Hematopoietic multipotent progenitor cell treated with erythropoietin and hydrocortisone succinate and interleukin-3 and kit ligand, for 4 days (in vitro differentiated cells): ENCODE results near the gene ABLIM2.

Experiments
- DNase-seq: peaks from one replicate; pipeline ENCODE4 v3.0.0-alpha.2; 2015

Gene ABLIM2

DNA sequence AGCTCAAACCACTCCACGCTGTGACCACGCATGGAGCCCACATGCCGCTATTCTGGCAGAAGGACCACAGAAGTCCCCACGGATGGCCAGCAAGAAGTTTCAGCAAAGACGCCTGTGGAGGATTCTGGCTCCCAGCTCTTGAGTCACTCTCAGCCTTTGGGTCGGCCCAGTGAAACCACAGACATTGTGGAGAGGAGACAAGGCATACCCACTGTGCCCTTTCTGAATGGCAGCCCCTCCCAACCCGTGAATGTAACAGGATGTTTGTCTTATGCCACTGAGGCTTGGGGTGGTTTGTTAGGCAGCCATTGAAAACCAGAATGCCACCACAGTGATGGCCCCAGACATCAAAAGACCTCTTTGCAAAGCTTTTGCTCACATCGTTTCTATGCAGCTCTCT, 42.7 kb downstream of the ABLIM2 start:
- DNase-seq = no peak

DNA sequence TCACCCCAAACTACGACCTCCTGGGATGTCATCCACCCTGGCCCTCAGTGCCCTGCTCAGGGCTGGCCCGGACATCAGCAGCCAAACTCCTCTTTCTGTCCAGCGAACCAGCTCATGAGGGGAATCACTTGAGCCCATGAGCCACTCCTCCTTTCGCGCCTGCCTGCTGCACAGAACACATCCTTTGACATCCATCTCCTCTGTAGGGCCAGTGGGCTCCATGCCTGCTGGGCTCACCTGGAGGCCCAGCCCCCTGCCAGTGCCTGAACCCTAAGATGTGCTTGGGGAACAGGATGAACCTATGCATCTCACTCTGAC, 43.5 kb downstream of the ABLIM2 start:
- no peak for DNase-seq

DNA sequence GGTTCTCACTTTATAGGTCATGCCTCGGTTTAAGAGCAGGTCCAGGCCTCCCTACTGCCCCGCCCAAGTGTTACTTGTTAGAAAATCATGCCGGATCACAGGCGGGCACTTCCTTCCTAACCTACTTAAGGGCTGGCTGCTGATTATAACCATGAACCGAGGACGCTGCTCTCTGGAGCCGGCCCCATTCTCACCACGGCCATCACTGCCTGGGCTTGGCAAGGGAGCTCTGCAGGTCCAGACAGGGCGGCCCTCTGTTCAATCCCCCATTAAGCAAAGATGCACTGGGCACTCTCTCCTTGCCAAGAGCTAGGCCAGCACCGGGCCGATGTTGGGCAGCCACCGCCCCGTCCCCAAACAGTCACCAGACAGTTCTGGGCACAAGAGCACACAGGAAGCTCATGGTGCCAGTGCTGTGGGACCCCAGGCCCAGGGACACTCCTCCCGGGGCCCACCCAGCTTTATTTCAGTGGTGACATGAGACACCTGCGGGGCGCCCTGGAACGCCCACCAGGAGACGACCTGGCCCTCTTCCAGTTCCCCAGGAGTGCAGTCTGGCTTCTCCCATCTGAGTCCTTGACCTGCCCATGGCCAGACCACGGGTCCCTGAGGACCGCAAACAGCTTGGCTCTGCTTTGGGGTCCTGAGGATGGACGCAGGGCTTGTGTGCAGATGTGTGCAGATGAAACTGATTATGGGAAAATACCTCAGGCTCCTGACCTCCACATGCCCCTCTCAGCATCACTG, 44.0 kb downstream of the ABLIM2 start:
- DNase-seq = no peak

DNA sequence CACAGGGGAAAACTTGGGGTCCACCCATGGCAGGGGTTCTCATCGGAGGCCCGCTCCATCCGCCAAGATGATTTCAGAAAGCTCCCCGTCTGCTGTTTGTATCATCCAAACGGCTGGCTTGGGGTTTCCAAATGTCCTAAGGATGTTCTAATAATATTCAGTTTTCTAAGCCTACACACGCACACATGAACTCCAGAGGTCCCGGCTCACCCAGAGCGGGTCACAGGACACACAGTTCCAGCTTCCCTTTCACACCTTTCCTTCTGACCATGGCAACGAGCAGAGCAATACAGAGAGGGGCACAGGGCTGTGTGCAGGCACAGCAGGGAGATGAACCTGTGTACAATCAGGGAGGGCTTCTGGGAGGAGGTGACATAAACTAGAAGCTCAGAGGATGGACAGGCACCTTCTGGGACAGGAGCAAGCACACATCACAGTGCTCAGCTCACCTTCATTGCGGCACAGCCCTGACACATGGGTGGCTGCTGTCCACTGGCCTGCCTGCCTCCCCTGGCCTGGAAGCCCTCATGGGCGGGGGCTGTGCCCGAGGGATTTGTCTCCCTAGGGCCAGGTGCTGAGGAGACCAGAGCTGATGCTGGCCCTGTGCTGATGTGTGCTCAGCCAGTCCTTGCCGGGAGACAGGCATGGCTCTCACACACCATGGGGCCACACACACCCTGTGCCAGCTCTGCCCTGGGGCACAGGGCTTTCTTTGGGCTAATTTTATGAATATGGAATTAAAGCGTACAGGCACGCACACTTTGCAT, 44.8 kb downstream of the ABLIM2 start:
- DNase-seq = no peak

DNA sequence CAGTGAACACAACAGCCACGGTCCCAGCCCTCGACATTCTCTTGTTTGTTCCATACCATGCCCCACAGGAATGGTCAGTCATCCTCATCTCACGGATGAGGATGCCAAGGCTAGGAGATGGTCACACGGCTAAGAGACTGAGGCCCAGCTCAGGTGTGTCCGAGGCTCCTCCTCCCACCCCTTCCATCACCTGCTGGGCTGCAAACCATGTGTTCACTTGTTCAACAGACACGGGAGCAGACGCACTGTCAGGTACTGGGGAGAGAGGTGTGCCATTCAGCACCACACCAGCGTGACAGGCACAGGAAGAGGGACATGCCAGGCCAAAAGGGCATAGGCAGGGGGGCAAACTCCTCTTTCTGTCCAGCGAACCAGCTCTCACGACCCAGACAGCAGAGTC, 45.9 kb downstream of the ABLIM2 start:
- no peak for DNase-seq

DNA sequence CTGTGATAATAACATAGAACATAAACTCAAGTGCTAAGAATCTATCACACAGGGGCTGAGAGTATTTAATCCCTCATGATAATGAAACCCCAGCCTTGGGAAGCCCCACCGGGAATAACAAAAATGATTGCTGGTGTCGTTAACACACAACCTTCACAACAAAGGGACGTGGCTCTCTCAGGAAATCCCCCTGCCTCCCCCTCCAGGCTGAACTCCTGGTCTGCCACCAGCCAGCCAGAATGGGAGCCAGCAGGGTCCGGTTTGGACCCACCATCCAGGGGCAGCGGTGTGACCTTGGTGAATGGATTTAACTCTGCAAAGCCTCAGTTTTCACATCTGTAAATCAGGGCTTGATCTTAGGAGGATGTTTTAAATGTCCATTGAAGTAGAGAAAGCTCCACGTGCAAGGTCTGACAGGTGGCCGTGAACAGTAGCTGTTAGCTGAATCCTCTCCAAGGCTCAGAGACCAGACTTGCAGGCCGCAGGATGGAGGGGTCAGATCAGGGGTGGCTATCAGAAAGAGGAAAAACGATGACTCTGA, 46.5 kb downstream of the ABLIM2 start:
- no peak for DNase-seq

DNA sequence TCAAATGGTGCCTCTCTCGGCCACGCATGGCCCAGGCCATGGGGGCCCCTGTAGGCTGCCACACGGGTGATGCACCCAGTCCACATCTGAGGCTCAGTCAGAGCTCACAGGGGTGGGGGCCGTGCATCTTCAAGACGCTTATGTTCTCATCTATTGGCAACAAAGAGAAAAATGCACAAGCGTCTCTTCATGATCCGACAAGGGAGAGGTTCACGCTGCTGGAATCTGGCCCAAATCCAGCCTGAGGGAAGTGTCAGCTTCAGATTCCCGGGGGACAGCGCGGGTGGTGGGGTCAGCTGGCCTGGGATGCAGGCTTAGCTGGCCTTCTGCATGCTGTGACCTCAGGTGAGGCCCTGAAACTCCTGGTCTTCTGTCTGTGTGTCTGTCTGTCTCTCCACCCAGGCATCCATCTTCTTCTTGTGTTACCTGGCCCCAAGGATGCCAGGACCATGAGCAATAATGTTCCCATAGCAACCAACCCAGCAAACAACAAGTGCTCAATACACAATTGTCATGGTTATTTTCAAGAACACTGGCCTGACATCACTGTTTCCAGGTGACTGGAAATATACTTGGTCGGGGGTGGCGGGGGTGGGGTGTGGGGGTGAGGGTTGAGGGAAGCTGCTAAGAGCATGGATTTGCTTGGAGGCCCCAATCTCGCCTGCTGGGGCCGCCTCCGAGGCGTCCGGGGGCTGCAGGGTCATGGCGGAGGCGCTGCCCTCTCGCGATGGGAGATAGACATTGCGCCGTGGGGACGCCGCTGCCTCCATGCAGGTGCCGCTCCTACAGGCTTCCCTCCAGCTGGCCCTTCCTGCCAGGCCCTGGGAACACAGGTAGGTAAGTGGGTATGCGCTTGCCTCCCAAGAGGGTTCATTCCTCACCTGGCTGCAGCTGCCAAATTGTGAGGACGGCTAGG, 48.3 kb downstream of the ABLIM2 start:
- peak; percentile 47 for DNase-seq

DNA sequence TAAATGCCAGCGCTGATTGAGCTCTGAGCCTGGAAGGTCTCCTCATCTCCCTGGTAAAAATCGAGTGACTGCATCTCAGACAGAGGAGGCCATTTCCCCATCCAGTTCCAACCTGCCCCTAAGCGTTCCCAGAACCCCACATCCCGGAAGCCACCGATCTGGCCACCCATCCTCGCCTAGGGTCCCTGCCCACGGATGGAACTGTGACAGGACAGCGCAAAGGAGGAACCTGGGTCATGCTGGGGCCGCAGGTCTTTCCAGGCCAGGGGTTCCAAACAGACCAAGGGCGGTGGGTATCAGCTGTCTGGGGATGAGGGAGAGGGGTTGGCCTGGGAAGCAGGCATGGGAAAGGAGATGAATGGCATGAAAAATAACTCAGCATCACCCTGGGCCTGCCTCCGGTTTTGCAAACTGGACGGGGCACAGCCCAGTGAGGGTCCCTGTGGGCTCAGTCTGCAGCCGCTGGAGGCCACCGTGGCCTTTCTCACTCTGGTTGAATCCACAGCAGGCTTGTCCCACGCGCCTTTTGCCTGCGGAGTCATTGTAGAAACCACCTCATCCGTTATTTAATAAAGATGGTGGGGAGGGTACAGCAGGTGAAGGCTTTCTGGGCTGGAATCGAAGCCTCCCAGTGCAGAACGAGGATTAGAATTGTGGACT, 49.1 kb downstream of the ABLIM2 start:
- no peak for DNase-seq

DNA sequence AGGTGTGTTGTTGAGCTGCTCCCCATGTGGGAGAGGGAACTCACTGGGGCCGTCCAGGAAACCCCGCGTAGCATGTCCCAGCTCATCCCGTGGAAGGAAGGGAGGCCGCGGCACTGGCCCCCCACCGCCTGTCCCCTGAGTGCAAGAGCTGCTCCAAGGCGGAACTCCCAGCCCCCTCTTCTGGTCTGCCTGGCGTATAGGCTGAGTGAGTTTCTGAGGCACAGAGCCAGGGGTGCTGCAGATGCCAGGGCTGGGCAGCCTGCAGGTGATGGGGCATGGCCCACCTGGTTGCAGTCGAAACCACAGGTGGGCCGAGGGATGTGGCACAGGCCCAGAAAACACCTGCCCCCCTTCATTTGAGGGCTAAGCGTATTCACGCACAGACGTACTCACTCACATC, 49.6 kb downstream of the ABLIM2 start:
- no peak for DNase-seq

DNA sequence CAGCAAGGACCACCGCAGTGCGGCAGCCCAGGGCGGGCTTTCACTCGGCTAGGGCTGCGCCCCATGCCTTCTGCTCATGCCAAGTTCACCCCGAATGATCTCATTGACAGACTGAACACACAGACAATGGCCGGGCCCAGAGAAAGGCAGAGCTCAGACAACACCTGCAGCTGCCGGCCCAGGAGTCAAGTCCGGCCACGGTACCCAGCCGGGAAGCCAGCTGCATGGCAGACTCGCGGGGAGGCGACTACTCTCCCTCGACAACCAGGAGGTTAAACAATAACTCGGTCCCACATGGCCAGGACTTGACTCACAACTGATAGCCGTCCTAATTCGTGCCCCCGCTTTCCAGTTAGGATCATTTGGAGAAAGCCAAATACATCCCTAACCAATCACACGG, 50.4 kb downstream of the ABLIM2 start:
- no peak for DNase-seq

DNA sequence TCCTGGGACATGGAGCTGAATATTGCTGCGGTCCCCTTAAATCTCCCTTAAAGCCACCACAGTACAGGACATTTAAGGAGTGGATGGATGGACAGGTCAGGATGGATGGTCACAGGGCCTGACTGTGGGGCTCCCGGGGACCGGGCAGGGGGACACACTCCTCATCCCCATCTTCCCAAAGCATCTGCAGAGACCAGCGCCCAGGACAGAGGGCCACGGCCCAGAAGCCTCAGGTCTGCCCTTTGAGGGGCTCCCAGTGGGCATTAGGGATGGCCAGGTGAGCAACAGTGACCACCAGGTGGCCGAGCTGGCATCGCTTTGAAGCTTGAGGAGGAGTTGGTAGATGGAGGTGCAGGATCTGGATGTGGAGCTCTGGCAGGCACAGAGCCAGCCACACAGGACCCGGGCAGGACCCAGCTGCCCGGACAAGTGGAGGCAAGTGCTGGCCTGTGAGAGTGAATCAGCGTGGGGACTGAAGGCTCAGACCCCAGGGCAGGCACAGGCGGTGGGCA, 51.4 kb downstream of the ABLIM2 start:
- no peak for DNase-seq

DNA sequence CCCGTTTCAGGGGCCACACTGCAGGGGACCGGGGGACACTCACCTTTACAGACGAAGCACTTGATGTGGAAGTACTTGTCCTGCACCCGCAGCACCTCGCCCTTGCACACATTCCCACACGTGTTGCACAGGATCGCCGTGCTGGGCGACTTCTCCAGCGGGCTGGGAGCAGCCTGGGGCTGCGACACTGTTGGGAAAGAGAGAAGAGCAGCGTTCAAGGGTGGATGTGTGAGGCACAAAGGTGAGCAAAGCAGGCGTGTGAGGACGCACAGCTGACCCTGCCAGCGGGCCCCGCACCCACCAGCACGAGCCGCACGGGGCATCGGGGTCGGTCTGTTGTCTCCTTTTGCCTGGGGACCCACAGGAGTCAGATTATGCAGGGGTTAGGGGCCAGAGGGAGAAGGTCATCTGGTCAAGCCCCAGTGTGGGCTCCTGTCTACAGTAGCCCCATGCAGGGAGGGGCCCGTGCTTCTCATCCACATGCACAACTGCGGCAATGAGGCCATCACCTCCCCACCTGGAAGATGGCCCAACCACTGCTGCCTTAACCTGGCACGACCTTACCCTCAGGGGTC, 52.1 kb downstream of the ABLIM2 start:
- no peak for DNase-seq

DNA sequence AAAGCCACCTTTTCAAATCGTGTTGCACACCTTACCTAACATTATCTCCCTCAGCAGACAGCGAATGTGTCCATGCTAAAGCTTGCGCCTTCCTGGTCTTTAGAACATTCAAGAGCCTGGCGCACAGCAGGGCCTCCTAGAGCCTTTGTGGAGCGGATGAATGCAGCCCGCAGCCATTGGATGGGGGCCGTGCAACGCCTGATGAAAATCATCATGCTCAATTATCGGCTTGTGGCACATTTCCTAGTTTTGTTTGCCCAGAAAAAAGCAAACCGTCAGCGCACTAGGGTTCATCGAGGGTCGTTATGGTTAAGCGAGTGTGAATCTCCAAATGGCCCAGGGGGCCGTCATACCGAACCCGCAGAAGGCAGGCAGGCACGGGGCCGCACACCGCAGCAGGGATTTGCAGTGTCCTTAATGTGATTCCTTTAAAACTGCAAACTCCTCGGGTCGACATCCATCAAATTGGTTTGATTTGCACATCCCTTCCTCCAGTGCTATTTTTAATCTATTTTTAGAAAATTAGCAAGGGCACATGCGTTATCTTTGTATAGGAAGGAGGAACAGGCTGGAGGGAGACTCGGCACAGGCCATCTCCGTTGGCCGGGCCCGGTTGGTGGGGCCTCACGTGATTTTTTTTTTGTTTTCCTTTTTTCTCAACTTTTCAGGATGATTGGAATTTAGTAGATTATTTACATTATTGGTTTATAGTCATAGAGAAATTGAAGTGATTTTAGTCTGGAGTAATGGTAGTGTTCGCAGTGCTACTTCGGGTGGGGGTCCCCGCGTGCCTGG, 53.1 kb downstream of the ABLIM2 start:
- DNase-seq = no peak

DNA sequence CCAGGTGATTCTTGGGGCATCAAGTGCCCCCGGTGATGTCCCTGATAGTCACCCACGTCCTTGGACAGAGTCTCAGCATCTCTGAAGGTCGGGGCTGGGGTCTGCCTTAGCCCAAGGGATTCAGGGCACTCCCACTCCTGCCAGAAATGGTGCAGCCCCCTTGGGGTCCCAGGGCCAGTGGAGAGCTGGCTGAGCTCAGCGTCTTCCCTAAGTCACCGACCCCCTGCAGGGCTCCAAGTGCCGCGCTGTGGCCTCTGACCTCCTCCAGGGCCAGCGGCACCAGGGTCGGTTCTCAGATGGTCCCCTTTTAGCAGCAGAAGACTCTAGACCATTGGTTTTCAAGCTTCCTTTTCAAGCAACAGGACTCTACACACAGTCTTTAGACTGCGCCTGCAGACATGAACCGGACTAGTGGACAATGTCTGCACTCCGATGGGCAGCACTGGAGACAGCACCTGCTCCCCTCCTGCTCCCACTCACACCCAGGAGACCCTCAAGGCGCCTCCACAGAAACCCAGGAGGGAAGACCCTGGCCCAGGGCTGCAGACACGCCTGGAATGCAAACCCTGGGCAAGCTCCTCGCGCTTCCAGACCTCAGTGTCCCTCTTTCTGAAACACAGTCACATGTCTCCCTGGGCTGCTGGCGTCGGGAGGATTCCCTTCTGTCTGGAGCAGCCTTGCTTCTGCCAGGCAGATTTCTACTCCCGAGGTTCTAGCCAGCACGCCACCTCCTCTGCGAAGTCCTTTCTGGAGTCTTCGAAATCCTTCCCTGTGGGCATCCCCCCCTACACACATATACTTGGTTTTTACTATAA, 53.9 kb downstream of the ABLIM2 start:
- DNase-seq = no peak

DNA sequence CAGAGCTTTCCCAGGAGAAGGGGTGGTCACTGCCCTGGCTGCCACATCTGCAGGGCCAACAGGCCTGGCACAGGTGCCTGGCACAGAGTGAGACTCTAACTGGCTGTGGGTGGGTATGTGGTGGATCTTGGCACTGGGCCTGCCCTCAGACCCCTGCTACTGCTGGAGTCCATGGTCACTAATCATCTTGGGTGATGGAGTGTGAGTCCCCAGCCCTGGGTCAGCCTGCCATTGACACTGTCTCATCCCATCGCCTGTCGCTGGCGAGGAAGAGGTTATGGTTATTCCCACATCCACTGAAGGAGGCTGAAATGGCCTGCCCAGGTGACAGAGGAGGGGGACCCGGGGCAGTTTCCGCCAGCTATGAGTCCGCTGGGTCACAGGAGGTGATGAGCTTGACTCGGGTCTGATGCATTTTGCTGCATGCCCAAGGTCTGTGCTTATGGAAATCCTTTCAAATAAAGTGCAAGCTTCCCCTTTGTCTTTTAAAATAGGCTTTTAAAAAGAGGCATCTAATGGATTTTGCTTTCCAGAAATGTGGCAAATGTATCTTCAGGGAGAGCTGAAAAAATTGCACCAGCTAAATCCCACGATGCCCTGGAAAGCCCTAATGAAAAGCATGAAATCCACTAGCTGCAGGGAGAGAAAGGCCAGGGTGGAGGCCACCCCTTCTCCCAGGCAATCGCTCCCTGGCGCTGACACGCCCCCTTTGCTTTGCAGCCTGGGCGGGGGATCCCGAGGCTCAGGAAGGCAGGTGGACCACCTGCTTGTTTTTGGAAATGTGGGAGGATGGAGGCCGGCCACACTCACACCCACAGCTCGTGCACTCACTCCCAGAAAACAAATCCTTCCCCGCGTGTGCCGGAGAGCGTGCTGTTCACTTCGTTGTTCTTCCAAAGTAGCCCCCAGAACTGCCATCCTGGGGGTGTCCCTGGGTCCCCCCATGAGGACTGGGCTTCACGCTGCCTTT, 54.9 kb downstream of the ABLIM2 start:
- DNase-seq = no peak

DNA sequence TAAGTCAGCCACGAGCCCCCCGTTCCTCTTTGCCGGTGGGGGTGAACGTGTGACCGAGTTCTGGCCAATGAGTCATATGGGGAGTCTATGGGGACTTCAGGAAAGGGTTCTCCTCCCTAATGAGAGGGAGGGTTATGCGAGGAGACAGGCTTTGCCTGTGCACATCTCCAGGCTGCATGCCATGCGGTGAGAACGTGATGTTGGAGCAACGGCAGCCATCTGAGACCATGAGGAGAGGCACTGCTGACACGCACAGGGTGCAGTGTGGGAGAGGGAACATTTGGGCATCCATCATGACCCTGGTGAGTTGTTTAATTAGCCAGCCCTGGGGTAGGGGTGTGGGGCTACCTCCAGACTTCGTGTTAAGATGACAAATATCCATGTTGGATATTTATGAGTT, 55.8 kb downstream of the ABLIM2 start:
- DNase-seq = no peak

DNA sequence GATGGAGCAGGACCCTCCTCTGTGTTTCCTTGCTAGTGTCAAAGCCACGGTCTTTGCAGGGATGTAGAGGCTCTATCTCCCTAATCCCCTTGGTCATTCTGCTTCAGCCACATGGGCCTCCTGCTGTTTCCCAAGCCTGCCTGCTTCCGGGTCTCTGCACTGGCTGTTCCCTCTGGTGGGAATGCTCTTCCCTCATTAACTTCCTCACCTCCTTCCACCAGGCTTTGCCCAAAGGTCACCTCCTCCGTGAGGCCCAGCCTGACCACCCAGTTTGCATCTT, 56.6 kb downstream of the ABLIM2 start:
- DNase-seq = no peak

DNA sequence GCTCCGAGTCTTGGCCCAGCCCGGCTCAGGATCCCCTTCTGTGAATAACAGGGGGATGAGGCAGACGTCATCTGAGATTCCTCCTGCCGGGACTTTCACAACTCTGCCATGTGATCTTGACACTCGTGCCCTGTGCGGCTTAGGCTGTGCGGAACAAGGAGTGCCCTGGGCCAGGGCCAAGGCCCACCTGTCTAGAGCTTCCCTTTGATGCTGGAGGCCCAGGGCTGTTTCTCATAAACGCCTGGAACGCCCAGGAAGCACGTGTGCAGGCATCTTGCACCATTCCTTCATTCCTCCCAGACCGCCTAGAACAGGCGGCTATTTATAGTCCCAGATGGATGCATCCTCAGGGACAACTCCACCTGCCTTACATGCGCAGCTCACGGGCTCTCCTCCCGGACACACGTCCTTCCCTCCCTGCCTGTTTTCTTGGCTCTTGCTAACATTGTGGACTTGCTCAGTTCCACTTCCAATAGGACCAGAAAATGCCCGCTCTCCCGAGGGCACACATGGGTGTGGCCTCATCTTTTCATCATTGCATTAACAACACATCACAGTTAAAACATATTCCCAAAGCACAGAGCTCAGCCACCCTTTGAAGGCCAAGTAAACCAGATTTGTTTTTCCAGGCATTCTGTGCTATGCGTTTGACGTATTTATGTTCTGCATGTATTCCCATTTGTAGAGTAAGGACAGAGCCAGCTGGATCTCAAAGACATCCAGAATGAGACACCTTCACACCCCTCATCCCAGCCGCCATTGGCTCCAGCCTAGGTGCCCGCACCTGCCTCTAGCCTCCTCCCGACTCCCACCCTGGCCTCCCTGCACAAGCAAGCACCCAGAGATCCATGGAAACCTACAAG, 57.2 kb downstream of the ABLIM2 start:
- no peak for DNase-seq
